Stimulated activated CD4-positive, alpha-beta T cell treated with anti-CD3 and anti-CD28 coated beads, Interleukin-2, amount 100 ng/mL, for 24 hours (primary cell): ENCODE measurements around the gene SENP3.

Experiments used
- DNase-seq, 2 donors: peaks; one replicate each; pipeline ENCODE4 v3.0.0-alpha.2; 2020

Gene SENP3

GRCh38 chr17:7606280-7606679 lies 44.6 kb downstream of the SENP3 start:
- no peak for DNase-seq

- no peak for DNase-seq
Measured at GRCh38 chr17:7610641-7611040, 48.9 kb downstream of the SENP3 start.

DNA sequence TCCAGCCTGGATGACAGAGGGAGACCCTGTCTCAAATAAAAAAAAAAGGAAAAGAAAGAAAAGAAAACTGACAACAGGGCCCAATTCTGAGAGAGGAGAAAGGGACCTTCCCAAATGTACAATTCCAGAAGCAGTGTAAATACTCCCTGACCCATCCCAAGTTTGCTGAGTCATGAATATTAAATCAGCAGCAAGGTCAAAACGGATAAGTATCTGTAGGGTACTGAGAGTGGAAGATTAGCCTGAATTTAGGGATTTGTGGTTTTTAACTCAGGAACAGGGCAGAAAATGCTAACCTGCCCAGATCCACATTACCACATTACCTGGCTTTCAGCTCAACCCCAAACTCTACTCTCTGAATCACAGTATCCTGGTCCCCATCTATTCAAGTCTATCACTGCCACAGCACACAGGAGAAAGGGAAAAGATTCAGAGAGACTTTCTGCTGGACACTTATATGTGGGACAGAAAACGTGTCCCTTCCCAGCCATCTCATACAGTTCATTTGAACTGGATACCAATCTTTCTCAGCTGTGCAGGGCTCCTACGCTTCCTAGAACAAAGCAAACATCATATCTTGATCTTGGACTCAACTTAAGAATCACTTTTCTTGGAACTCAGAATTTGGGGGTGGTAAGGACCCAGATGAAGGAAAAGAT lies 50.0 kb downstream of the SENP3 start:
- no peak for DNase-seq

DNA sequence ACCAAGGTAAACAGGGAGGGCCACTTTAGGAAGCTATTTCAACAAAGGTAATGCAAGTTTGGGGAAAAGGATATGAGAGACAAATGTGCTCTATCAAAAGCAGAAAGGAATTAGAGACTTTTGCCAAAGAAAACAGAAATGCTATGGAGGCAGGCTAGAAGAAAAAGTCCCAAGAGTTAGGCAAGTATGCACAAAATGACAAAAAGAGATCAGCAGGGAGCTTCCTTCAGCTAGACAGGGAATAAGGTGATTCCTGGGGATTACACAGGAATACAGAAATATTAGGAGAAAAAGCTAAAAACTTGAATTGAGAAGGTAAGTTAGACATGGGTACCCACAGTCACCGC lies 50.5 kb downstream of the SENP3 start:
- DNase-seq, result no peak

DNA sequence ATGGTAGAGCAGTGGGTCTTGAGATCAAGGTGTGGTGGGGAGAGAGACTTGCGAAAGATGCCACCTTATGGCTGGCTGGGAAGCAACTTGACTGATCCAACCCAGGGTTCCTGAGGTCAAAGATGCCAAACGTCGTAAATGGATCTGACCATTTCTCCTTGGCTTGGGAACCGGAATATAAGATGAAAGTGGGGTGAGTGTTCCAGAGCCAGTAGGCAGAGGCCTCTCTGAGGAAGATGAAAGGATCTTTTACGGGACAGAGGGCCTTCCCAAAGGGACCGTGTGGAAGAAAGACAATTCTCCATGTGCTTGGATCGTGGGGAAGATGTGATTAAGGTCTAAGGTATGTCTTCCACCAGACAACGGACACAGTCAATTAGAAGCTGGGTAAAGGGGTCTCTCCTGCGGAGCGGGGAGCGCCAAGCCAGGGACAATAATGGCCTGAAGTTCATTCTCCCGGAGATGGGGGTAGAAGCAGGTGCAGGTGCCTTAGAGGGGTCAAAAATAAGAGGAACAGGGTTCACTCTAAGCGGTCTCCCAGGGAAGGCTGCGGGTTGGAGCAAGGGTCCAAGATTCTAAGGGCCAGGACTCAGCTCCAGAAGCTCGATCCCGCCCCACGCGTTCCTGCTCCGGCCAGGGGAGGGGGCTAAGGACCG lies 52.2 kb downstream of the SENP3 start:
- no peak for DNase-seq

DNA sequence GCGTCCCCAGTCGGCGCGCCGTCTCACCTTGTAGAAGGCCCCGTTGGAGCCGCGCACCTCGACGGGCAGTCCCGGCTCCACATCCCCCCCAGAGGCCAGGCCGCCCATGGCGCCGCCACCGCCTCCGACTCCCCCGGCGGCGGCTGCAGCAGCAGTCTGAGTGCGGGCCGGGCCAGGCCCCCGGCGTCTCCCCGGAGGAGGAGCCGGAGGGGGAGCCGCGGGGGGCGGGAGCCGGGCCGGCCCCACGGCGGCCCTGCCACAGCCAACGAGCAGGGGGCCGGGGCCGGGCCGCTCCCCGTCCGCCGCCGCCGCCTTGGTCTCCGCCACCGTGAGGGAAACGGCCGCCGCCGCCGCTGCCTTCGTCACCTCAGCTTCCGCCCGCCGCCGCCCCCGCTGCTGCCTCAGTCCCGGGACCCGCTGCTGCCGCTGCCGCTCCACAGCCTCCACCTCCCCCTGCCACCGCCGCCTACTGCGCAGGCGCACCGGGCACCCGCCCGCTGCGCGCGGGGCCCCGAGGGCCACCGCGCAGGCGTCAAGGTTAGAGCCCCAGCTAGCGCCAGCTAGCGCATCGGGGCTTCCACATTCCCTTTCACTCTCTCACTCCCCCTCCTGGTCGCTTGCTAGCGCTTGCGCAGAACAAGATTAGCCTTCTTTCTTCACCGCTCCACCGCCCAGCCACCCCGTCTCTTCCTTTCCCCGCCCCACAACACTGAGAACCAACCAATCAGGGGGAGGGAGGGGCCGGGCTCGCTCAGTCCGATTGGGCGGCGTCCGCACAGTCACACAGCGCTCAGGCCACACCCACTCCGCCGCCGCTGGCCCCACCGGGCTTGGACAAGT lies 52.9 kb downstream of the SENP3 start, which contains the start of gene FXR2:
TSS of gene FXR2 (minus strand) at position 473 of the 840 bp plus-strand sequence. CDS start at position 108, 365 bp downstream.
- DNase-seq, result peak; percentile 99 to 100

- DNase-seq, result no peak
Measured at GRCh38 chr17:7615265-7615747, 53.6 kb downstream of the SENP3 start.

- no peak for DNase-seq
Measured at GRCh38 chr17:7618608-7619007, 56.9 kb downstream of the SENP3 start.

- DNase-seq, result no peak
Measured at GRCh38 chr17:7620835-7621234, 59.1 kb downstream of the SENP3 start.
